Choroid plexus epithelial cell (primary cell): ENCODE data around the gene EVA1A.

Experiments
- DNase-seq: peaks from one replicate; pipeline ENCODE4 v3.0.0-alpha.2; 2010; ENCODE audit warnings: low read depth
- H3K4me3 ChIP-seq: 2 replicates; pipeline ENCODE4 v1.5.1; 2011; ENCODE audit warnings: low read depth, mild to moderate bottlenecking, control low read depth, low read length, moderate library complexity
- TF ChIP-seq, protein P1 (sequence below): conservative IDR thresholded peaks from 2 replicates; pipeline ENCODE4 v1.5.1; 2011; ENCODE audit warnings: low read depth, mild to moderate bottlenecking, control low read depth, inconsistent platforms, low read length, moderate library complexity

EVA1A gene

DNA sequence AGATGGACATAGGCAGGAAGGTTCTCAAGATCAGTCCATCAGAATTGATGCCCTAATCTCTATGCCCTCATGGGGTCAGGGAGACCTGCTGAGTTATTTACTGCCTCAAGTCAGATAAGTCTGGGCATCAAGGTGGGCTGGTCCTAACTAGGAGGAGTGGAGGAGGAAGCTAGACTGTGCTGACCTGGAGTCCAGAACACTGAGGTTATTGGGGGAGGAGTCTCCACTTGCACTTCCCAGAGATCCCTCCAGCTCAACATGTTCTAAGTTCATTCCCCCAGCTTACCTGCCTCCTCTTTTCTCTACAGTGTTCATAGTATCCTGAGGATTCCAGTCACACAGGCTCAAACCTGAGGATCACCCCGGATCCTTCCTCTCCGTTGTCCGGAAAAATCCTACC is 19.3 kb downstream of the EVA1A start:
- H3K4me3 ChIP-seq: no peak overlapping the region
- no peak for DNase-seq
- TF ChIP-seq, protein P1, sequence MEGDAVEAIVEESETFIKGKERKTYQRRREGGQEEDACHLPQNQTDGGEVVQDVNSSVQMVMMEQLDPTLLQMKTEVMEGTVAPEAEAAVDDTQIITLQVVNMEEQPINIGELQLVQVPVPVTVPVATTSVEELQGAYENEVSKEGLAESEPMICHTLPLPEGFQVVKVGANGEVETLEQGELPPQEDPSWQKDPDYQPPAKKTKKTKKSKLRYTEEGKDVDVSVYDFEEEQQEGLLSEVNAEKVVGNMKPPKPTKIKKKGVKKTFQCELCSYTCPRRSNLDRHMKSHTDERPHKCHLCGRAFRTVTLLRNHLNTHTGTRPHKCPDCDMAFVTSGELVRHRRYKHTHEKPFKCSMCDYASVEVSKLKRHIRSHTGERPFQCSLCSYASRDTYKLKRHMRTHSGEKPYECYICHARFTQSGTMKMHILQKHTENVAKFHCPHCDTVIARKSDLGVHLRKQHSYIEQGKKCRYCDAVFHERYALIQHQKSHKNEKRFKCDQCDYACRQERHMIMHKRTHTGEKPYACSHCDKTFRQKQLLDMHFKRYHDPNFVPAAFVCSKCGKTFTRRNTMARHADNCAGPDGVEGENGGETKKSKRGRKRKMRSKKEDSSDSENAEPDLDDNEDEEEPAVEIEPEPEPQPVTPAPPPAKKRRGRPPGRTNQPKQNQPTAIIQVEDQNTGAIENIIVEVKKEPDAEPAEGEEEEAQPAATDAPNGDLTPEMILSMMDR: no peak

DNA sequence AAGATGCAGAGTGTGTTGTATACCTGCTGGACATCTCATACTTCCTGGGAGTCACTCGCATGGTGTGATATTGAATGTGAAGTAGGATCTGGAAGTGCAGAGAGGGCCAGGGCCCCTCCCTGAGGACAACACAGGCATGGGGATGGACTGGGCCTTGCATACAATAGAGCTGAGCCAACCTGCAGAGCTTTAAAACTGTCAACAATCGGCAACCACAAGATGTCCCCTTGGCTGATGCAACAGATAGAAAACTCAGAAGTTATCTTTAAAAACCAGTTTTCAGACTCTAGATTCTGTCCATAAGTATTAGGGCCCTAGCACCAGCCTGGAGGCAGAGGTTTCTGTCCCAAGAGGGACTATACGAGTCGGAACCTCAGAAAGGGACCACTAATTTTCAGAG is 19.7 kb downstream of the EVA1A start:
- H3K4me3 ChIP-seq: no peak overlapping the region
- no peak for DNase-seq
- TF ChIP-seq, protein P1: no peak

DNA sequence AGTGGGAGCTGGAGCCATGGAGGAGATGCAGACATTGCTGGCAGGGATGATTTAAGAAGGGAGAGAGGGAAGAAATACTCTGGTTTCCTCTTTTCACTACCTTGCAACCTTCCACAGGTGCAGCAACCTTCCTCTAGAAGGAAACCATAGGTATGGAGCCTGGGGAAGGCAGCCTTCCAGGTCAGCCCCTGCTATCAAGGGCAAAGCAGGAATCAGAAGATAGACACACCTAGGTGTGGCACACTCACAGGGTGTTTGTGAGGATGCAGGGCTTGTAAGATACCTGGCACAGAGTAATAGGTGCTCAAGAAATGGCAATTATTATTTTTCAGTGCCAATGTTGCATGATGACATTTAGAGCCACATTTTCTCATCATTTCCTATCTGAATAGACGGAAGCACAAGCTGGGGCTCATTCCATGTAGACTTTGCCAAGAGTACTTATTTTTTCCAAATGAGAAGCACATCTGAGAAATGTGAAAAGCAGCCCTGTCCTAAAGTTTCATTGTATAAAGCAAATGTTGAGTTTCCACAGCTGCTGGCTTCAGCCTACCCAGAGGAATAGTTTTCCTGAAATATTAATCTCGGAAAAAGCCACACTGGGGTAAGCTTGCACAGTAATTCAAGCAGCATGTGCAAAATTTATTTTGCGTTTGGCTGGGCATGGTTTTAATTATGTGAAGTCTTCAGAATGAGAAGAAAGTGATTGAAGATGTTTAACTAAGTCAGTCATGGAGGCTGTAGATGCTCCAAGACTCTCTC is 20.6 kb downstream of the EVA1A start:
- H3K4me3 ChIP-seq: no peak overlapping the region
- no peak for DNase-seq
- TF ChIP-seq, protein P1: no peak

DNA sequence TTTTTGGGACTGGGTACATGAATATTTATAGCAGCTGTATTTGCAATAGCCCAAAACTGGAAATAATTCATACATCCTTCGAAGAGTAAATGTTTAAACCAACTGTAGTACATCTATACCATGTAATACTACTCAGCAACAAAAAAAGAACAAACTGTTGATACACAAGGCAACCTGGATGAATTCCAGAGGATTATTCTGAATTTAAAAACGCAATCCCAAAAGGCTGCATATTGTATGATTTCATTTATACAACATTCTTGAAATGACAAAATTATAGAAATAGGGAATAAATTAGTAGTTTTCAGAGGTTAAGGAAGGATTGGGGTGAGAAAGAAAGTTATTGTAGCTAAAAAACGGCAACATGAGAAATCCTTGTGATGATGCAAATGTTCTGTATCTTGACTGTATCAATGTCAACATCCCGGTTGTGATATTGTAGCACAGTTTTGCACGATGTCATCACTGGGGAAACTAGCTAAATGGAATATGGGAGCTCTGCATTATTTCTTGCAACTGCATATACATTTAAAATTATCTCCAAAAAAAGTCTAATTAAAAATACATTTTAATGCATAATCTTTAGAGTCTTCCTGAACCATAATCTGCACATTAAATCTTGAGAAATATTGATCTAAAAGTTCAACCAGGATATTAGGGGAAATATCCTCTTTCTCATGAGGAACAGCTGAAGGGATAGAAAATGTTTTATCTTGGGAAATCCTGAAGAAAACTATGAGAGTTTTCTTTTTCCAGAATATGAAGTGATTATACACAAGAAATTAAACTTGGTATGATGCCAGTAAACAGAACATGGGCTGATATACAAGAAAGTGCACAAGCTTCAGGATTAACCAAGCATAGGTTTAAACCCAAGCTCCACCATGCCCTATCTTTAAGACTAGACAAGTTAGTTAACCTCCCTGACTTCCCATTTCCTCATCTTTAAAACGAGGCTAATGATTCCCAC is 21.9 kb downstream of the EVA1A start:
- H3K4me3 ChIP-seq: no peak overlapping the region
- no peak for DNase-seq
- TF ChIP-seq, protein P1: no peak

DNA sequence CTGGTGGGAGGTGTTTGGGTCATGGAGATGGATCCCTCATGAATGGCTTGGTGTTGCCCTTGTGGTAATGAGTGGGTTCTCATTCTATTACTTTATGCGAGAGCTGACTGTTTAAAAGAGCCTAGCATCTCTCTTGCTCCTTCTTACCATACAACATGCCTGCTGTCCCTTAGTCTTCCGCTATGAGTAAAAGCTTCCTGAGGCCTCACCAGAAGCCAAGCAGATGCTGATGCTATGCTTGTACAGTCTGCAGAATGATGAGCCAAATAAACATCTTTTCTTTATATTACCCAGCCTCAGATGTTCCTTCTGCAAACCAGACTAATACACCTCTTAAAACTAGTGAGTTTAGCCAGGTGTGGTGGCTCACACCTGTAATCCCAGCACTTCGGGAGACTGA is 23.1 kb downstream of the EVA1A start:
- TF ChIP-seq, protein P1: no peak
- no peak for DNase-seq
- no peak overlapping the region for H3K4me3 ChIP-seq

DNA sequence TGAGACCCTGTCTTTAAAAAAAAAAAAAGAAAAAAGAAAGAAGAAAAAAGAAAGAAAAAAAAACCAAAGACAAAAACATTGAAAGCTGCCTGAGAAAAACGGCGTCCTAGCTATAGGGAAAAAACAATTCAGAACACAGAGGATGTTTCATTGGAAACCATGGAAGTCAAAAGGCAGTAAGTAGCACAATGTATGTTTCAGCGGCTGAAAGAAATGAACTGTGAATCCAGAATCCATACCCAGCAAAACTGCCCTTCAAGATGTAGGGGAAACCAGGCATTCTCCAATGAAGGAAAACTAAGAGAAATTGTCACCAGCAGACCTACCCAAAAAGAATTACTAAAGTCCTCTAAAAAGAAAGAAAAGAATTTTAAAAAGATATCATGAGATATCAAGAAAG is 27.6 kb downstream of the EVA1A start:
- no peak for DNase-seq
- no peak overlapping the region for H3K4me3 ChIP-seq
- TF ChIP-seq, protein P1: no peak
